Gastrocnemius medialis (tissue), 4 donors: ENCODE results near the gene CTPS2. TPM values are rescaled to one million over a fixed set of nuclear protein-coding genes. Genes with fewer than 3 reads are reported as not detected.

ENCODE experiments used
- ATAC-seq, 2 donors: fragments of 150-250 bp; one replicate each; pipeline ENCODE4 v1.9.1; 2016
- DNase-seq, 2 donors: peaks; one replicate each; pipeline ENCODE4 v3.0.0-alpha.2; 2019
- H3K27ac ChIP-seq, 4 donors: fragments of 200-600 bp; sonication (generic); 1 replicate in 1 of 4; 2 replicates in 3 of 4; pipeline ENCODE4 v1.5.1; 2016 to 2018; ENCODE audit warnings: mild to moderate bottlenecking in 2 of 4, moderate library complexity in 1 of 4
- H3K27me3 ChIP-seq, 3 donors: fragments of 200-600 bp; sonication (generic) in 2 of 3; 1 replicate in 1 of 3; 2 replicates in 2 of 3; pipeline versions ENCODE4 v1.5.1 to v1.6.0; 2016 to 2019; ENCODE audit warnings: mild to moderate bottlenecking in 1 of 3, moderate library complexity in 1 of 3
- H3K36me3 ChIP-seq, 2 donors: fragments of 200-600 bp; sonication (generic) in 1 of 2; one replicate each; pipeline ENCODE4 v1.5.1; 2017 to 2018
- H3K4me1 ChIP-seq, 2 donors: fragments of 200-600 bp; sonication (generic) in 1 of 2; one replicate each; pipeline ENCODE4 v1.5.1; 2016 to 2017; ENCODE audit warnings: mild to moderate bottlenecking in 2 of 2
- H3K4me3 ChIP-seq, 4 donors: fragments of 200-600 bp; sonication (generic) in 3 of 4; 1 replicate in 1 of 4; 2 replicates in 3 of 4; pipeline ENCODE4 v1.5.1; 2016 to 2019; ENCODE audit warnings: mild to moderate bottlenecking in 2 of 4
- H3K9me3 ChIP-seq, 3 donors: fragments of 200-600 bp; sonication (generic) in 2 of 3; 1 replicate in 1 of 3; 2 replicates in 2 of 3; pipeline ENCODE4 v1.5.1; 2016 to 2019
- POLR2A ChIP-seq, 2 donors: fragments of 450-650 bp; IDR thresholded peaks; one replicate each; pipeline ENCODE4 v1.6.1; 2017; ENCODE audit warnings: antibody characterized with exemption in 2 of 2, mild to moderate bottlenecking in 2 of 2, moderate library complexity in 2 of 2
- in situ Hi-C, 4 donors: fragments of 200-750 bp; cut with MboI; loops; one replicate each; pipeline versions ENCODE4 v1.15.0 to v1.8.0; 2017; ENCODE audit warnings: low sequenced_read_pairs in 4 of 4
- intact Hi-C: fragments of 100-400 bp; cut with DNase I; formaldehyde crosslinking; loops from one replicate; pipeline ENCODE4 v1.15.1; 2023; ENCODE audit warnings: low total_unique reads
- total RNA-seq, 4 donors: library from RNA; depleted of rRNA; stranded (reverse); fragments of >200 nt; gene quantifications; one replicate each; pipeline versions ENCODE4 v1.1.0 to v1.2.3, GENCODE V29; 2016
- TF ChIP-seq, protein P1 (sequence below), 5 experiments: fragments of 450-650 bp in 3 of 5; fragments of 200-600 bp in 2 of 5; sonication (generic) in 2 of 5; IDR thresholded peaks in 4 of 5; conservative IDR thresholded peaks in 1 of 5; 1 replicate in 4 of 5; 2 replicates in 1 of 5; pipeline ENCODE4 v1.5.1; 2016 to 2019; ENCODE audit warnings: antibody characterized with exemption in 5 of 5, mild to moderate bottlenecking in 3 of 5, moderate library complexity in 3 of 5

CTPS2 gene
- total RNA-seq, 4 donors from 2014 or later = 2.0 to 3.8 (median 2.8) TPM

DNA sequence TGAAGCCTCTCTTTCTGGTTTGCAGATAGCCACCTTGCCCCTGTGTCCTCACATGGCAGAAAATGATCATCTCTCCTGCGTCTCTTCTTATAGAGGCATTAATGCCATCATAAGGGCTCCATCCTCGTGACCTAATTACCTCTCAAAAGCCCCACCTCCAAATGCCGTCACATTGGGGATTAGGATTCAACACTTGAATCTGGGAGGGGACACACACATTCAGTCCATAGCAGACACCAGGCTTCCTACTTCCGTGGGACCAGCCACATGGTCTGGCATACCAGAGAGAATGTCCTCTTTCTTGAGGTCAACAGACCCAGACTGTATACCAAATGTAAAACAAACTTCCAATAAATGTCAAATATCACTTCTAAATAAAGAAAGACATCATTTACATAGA is 144.8 kb downstream of the CTPS2 start:
- no peak for DNase-seq
- Histone ChIP-seq H3K4me3 (no peak overlapping the region), H3K4me1 (no peaks in the 10 kb centered on the region), H3K27me3 (no peaks in the 10 kb centered on the region), H3K9me3 (no peaks in the 10 kb centered on the region), H3K36me3 (no peaks in the 10 kb centered on the region), H3K27ac (no peak overlapping the region)
- in situ Hi-C loops = no loop called here
- intact Hi-C loops = loop anchor here (5.0 kb wide), 1 partner anchor 510 kb away; no protein-coding TSS in a partner anchor
- TF ChIP-seq, protein P1, sequence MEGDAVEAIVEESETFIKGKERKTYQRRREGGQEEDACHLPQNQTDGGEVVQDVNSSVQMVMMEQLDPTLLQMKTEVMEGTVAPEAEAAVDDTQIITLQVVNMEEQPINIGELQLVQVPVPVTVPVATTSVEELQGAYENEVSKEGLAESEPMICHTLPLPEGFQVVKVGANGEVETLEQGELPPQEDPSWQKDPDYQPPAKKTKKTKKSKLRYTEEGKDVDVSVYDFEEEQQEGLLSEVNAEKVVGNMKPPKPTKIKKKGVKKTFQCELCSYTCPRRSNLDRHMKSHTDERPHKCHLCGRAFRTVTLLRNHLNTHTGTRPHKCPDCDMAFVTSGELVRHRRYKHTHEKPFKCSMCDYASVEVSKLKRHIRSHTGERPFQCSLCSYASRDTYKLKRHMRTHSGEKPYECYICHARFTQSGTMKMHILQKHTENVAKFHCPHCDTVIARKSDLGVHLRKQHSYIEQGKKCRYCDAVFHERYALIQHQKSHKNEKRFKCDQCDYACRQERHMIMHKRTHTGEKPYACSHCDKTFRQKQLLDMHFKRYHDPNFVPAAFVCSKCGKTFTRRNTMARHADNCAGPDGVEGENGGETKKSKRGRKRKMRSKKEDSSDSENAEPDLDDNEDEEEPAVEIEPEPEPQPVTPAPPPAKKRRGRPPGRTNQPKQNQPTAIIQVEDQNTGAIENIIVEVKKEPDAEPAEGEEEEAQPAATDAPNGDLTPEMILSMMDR (IDR thresholded peaks at IDR 0.05 in 4 of 5, conservative IDR thresholded peaks at IDR 0.05 in 1 of 5) = no peak
- no peak for TF ChIP-seq POLR2A (IDR thresholded peaks at IDR 0.05)
- no peak for ATAC-seq

DNA sequence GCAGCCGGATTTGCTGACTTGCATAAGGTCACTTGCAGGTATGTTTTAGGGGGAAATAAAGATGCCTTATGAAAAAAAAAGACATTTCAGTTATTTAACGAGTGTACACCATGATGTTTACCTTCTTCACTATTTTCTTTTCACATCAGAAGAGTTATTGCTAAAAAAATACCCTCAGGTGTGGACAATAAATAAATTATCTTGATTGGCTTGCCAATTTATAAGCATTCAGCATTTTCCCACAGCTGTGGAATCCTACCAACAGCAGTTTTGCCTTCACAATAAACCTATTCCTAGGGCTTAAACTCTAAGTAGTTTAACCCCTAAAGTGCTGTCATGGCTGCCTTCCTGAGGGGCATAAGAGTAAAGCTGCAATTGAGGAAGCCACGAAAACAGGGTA is 145.9 kb downstream of the CTPS2 start:
- DNase-seq (no peak), ATAC-seq (no peak)
- TF ChIP-seq, protein P1 (IDR thresholded peaks at IDR 0.05 in 4 of 5, conservative IDR thresholded peaks at IDR 0.05 in 1 of 5) = no peak
- TF ChIP-seq POLR2A (IDR thresholded peaks at IDR 0.05) = no peak
- H3K27me3 ChIP-seq = no peaks in the 10 kb centered on the region
- no peaks in the 10 kb centered on the region for H3K9me3 ChIP-seq
- H3K27ac ChIP-seq = no peak overlapping the region
- intact Hi-C loops = loop anchor here (5.0 kb wide), 1 partner anchor 509 kb away; no protein-coding TSS in a partner anchor
- no peaks in the 10 kb centered on the region for H3K36me3 ChIP-seq
- in situ Hi-C loops = no loop called here
- no peak overlapping the region for H3K4me3 ChIP-seq
- no peaks in the 10 kb centered on the region for H3K4me1 ChIP-seq

DNA sequence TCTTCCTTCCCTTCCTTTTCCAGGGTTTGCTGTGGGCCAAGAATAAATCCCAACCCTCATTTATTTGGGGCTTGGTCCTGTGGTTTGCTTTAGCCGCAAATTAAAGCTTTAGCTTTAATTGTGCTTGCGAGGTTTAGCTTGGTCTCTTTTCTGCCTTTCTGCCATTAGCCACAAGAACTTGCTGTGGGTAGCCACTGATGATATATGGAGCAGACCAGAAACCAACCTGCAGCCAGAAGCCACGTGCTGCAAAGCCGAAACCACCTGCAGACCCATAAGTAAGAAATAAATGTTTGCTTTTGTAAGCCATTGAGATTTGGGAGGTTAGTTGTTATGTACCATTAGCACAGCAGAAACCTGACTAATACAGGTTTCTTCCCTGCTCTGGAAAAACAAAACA is 152.3 kb downstream of the CTPS2 start:
- in situ Hi-C loops = no loop called here
- H3K4me3 ChIP-seq = no peak overlapping the region
- no peaks in the 10 kb centered on the region for H3K9me3 ChIP-seq
- ATAC-seq (no peak), DNase-seq (no peak)
- intact Hi-C loops = no loop called here
- TF ChIP-seq POLR2A (IDR thresholded peaks at IDR 0.05) = no peak
- TF ChIP-seq, protein P1 (IDR thresholded peaks at IDR 0.05 in 4 of 5, conservative IDR thresholded peaks at IDR 0.05 in 1 of 5) = no peak
- no peaks in the 10 kb centered on the region for H3K4me1 ChIP-seq
- no peaks in the 10 kb centered on the region for H3K27me3 ChIP-seq
- H3K27ac ChIP-seq = no peak overlapping the region
- no peaks in the 10 kb centered on the region for H3K36me3 ChIP-seq

DNA sequence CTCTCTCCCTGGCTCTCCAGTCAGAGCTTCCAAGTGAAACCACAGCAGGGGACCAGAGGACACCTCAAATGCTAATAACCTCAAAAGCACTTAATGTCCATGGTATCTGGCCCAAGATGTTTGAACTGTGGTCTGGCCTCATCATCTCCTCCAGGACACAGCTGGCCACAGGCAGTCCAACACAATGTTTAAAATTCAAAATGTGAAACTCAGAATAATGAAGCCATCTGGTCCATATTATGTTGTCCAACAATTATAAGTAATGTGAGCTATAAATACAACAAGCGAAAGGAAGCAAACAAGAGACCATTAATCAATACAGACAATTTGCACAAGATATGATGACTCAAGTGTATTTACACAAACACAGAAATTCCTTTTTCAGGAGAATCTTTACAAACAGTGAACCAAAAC is 153.3 kb downstream of the CTPS2 start:
- Histone ChIP-seq H3K36me3 (no peaks in the 10 kb centered on the region), H3K27me3 (no peaks in the 10 kb centered on the region), H3K9me3 (no peaks in the 10 kb centered on the region), H3K4me1 (no peaks in the 10 kb centered on the region), H3K4me3 (no peak overlapping the region), H3K27ac (no peak overlapping the region)
- intact Hi-C loops = no loop called here
- ATAC-seq (no peak), DNase-seq (no peak)
- TF ChIP-seq, protein P1 (IDR thresholded peaks at IDR 0.05 in 4 of 5, conservative IDR thresholded peaks at IDR 0.05 in 1 of 5) = no peak
- TF ChIP-seq POLR2A (IDR thresholded peaks at IDR 0.05) = no peak
- in situ Hi-C loops = no loop called here

DNA sequence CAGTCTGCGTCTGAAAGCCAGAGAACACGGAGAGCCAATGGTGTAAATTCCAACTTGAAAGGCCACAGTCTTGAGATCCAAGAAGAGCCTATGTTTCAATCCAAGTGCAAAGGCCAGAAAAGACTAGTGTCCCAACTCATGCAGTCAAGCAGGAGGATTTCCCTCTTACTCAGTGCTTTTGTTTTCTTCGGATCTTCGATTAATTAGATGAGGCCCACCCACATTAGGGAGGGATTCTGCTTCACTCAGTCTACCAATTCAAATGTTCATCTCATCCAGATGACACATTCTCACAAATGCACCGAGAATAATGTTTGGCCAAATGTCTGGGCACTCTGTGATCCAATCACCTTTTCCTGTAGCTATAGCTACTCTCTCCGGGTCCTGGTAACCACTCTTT is 154.0 kb downstream of the CTPS2 start:
- H3K4me1 ChIP-seq = no peaks in the 10 kb centered on the region
- in situ Hi-C loops = no loop called here

More for the DNA sequence above, 154.0 kb downstream of the CTPS2 start:
- H3K36me3 ChIP-seq = no peaks in the 10 kb centered on the region
- DNase-seq (no peak), ATAC-seq (no peak)
- H3K9me3 ChIP-seq = no peaks in the 10 kb centered on the region
- intact Hi-C loops = no loop called here
- TF ChIP-seq, protein P1 (IDR thresholded peaks at IDR 0.05 in 4 of 5, conservative IDR thresholded peaks at IDR 0.05 in 1 of 5) = no peak
- TF ChIP-seq POLR2A (IDR thresholded peaks at IDR 0.05) = no peak
- no peak overlapping the region for H3K4me3 ChIP-seq
- no peaks in the 10 kb centered on the region for H3K27me3 ChIP-seq
- H3K27ac ChIP-seq = no peak overlapping the region
